Measurements from ENCODE around the gene HSD17B8.

Gene HSD17B8

GRCh38 chr6:33165581-33166258 lies 38.7 kb upstream of the HSD17B8 start:
- no peak overlapping the region for H3K27ac ChIP-seq (ENCODE audit: low read depth in 2 of 2, low read length in 2 of 2)
- no peak overlapping the region for H3K9ac ChIP-seq (ENCODE audit: low read depth in 1 of 2, low read length in 2 of 2)

DNA sequence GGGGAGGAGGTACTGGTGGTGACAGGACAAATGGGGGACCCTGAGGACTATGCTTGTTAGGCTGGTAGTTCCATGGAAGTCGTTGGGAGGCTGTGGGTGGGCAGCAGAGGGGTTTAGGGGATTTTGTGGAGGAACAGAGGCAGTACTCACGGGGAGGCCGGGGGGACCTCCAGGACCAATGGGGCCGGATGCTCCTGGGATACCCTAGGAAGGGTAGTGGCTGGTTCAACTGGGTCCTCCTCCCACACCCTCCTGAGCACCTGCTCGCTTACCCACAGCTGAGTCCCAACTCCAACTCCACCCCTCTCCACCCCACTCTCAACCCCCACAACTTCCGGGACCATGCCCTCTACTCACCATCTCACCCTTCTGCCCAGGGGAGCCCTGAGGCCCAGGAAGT lies 38.1 kb upstream of the HSD17B8 start:
- no peaks in the 10 kb centered on the region for H3K9me3 ChIP-seq (ENCODE audit: control insufficient read depth in 2 of 2, low read length in 2 of 2)

More at GRCh38 chr6:33165581-33166258, 38.7 kb upstream of the HSD17B8 start:
- Histone ChIP-seq H3K4me1 (ENCODE audit: control insufficient read depth in 2 of 2, insufficient read depth in 2 of 2, low read length in 2 of 2) (peaks cover 11 to 12% of the 10 kb centered on the region in 2 donors), H3K4me3 (ENCODE audit: low read length in 2 of 2) (no peak overlapping the region), H3K27me3 (ENCODE audit: control insufficient read depth in 2 of 2, insufficient read depth in 2 of 2, low read length in 2 of 2) (peaks cover 0 to 2% of the 10 kb centered on the region in 2 donors), H3K9me3 (ENCODE audit: control insufficient read depth in 2 of 2, low read length in 2 of 2) (no peaks in the 10 kb centered on the region), H3K36me3 (ENCODE audit: control insufficient read depth in 2 of 2, insufficient read depth in 2 of 2, low read length in 2 of 2) (no peaks in the 10 kb centered on the region)

GRCh38 chr6:33166811-33167210 lies 37.6 kb upstream of the HSD17B8 start:
- H3K9me3 ChIP-seq (ENCODE audit: control insufficient read depth in 2 of 2, low read length in 2 of 2): no peaks in the 10 kb centered on the region
- no peak overlapping the region for H3K4me3 ChIP-seq (ENCODE audit: low read length in 2 of 2)
- H3K36me3 ChIP-seq (ENCODE audit: control insufficient read depth in 2 of 2, insufficient read depth in 2 of 2, low read length in 2 of 2): no peaks in the 10 kb centered on the region
- H3K9ac ChIP-seq (ENCODE audit: low read depth in 1 of 2, low read length in 2 of 2): no peak overlapping the region
- peaks cover 2 to 4% of the 10 kb centered on the region in 2 donors for H3K4me1 ChIP-seq (ENCODE audit: control insufficient read depth in 2 of 2, insufficient read depth in 2 of 2, low read length in 2 of 2)
- H3K27ac ChIP-seq (ENCODE audit: low read depth in 2 of 2, low read length in 2 of 2): no peak overlapping the region
- peaks cover 0 to 2% of the 10 kb centered on the region in 2 donors for H3K27me3 ChIP-seq (ENCODE audit: control insufficient read depth in 2 of 2, insufficient read depth in 2 of 2, low read length in 2 of 2)

More for the DNA sequence above, 38.1 kb upstream of the HSD17B8 start:
- H3K4me1 ChIP-seq (ENCODE audit: control insufficient read depth in 2 of 2, insufficient read depth in 2 of 2, low read length in 2 of 2): peaks cover 7% of the 10 kb centered on the region in 2 donors
- H3K4me3 ChIP-seq (ENCODE audit: low read length in 2 of 2): no peak overlapping the region
- no peaks in the 10 kb centered on the region for H3K36me3 ChIP-seq (ENCODE audit: control insufficient read depth in 2 of 2, insufficient read depth in 2 of 2, low read length in 2 of 2)
- peaks cover 0 to 2% of the 10 kb centered on the region in 2 donors for H3K27me3 ChIP-seq (ENCODE audit: control insufficient read depth in 2 of 2, insufficient read depth in 2 of 2, low read length in 2 of 2)
- H3K9ac ChIP-seq (ENCODE audit: low read depth in 1 of 2, low read length in 2 of 2): no peak overlapping the region
- no peak overlapping the region for H3K27ac ChIP-seq (ENCODE audit: low read depth in 2 of 2, low read length in 2 of 2)

GRCh38 chr6:33167374-33168283 lies 36.8 kb upstream of the HSD17B8 start:
- Histone ChIP-seq H3K36me3 (ENCODE audit: control insufficient read depth in 2 of 2, insufficient read depth in 2 of 2, low read length in 2 of 2) (no peaks in the 10 kb centered on the region), H3K9ac (ENCODE audit: low read depth in 1 of 2, low read length in 2 of 2) (no peak overlapping the region), H3K4me3 (ENCODE audit: low read length in 2 of 2) (no peak overlapping the region), H3K27me3 (ENCODE audit: control insufficient read depth in 2 of 2, insufficient read depth in 2 of 2, low read length in 2 of 2) (peaks cover 0 to 2% of the 10 kb centered on the region in 2 donors), H3K4me1 (ENCODE audit: control insufficient read depth in 2 of 2, insufficient read depth in 2 of 2, low read length in 2 of 2) (no peaks in the 10 kb centered on the region), H3K27ac (ENCODE audit: low read depth in 2 of 2, low read length in 2 of 2) (no peak overlapping the region), H3K9me3 (ENCODE audit: control insufficient read depth in 2 of 2, low read length in 2 of 2) (no peaks in the 10 kb centered on the region)

DNA sequence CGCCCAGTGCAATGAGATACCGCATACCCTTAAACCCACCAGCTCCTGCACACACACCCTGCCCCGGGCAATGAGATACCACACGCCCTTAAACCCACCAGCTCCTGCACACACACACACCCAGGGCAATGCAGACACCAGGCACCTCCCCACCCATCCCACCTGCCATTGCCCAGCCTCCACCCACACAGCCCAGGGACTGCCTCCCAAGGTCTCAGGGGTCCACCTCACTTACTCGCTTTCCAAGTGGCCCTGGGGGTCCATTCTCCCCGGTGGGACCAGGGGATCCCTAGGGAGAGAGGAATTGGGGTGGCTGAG lies 36.2 kb upstream of the HSD17B8 start:
- Histone ChIP-seq H3K36me3 (ENCODE audit: control insufficient read depth in 2 of 2, insufficient read depth in 2 of 2, low read length in 2 of 2) (no peaks in the 10 kb centered on the region), H3K9ac (ENCODE audit: low read depth in 1 of 2, low read length in 2 of 2) (no peak overlapping the region), H3K27me3 (ENCODE audit: control insufficient read depth in 2 of 2, insufficient read depth in 2 of 2, low read length in 2 of 2) (peaks cover 2% of the 10 kb centered on the region in 2 donors), H3K9me3 (ENCODE audit: control insufficient read depth in 2 of 2, low read length in 2 of 2) (no peaks in the 10 kb centered on the region), H3K4me3 (ENCODE audit: low read length in 2 of 2) (no peak overlapping the region), H3K4me1 (ENCODE audit: control insufficient read depth in 2 of 2, insufficient read depth in 2 of 2, low read length in 2 of 2) (no peaks in the 10 kb centered on the region), H3K27ac (ENCODE audit: low read depth in 2 of 2, low read length in 2 of 2) (no peak overlapping the region)

DNA sequence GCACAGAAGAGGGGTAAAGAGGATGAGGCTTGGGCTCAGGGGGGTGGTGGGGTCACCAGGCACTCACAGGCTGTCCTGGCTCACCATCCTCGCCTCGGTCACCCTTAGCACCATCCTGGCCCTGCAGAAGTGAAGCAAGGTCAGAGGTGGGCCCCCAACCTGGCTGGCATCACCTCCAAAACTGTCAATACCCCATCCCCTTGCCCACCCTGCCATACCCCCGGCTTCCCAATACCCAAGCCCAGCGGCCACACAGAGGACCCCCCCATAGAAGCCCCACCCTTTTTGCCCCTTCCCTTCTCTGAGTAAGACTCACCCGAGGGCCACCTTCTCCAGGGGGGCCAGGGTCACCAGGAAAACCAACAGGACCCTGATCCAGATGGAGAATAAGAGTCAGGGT lies 35.8 kb upstream of the HSD17B8 start:
- H3K27me3 ChIP-seq (ENCODE audit: control insufficient read depth in 2 of 2, insufficient read depth in 2 of 2, low read length in 2 of 2): peaks cover 2 to 6% of the 10 kb centered on the region in 2 donors
- H3K4me1 ChIP-seq (ENCODE audit: control insufficient read depth in 2 of 2, insufficient read depth in 2 of 2, low read length in 2 of 2): no peaks in the 10 kb centered on the region
- no peak overlapping the region for H3K9ac ChIP-seq (ENCODE audit: low read depth in 1 of 2, low read length in 2 of 2)
- H3K27ac ChIP-seq (ENCODE audit: low read depth in 2 of 2, low read length in 2 of 2): no peak overlapping the region
- H3K4me3 ChIP-seq (ENCODE audit: low read length in 2 of 2): no peak overlapping the region
- no peaks in the 10 kb centered on the region for H3K9me3 ChIP-seq (ENCODE audit: control insufficient read depth in 2 of 2, low read length in 2 of 2)
- no peaks in the 10 kb centered on the region for H3K36me3 ChIP-seq (ENCODE audit: control insufficient read depth in 2 of 2, insufficient read depth in 2 of 2, low read length in 2 of 2)

DNA sequence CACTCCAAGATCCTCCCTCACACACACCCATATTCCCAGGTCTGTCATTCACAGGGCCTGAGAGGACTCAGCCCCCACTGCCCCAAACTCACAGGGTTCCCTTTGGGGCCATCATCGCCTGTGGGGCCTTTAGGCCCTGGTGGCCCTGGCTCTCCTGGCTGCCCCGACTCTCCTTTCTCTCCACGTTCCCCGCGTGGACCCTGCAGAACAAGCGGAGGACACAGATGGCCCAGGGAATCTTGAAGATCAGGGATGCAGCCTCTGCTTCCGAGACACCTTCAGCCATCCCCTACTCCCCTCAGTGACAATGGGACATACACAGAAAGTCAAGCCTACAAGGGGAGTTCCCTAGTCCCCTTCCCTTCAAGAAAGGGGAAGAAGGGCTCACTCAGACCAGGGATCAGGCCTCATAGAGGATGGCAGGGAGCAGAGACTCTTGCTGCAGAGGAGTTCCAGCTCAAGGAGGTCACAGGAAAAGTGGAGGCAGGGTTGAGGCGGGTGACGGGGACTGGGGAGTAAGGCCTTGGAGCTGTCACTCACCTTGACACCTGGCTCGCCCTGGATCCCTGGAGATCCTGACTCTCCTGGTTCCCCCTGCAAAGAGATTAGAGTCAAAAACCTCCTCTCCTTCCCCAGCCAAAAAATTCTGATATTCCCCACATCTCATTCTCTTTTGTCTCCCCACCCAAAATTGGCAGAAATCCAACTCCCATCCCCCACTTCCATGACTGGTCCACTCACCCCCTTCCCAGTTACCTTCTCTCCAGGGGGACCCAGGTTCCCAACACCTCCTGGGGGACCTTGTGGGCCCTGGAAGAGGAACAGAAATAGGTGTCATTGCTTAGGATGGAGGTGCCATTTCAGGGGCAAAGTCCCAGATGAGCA lies 34.9 kb upstream of the HSD17B8 start:
- H3K9ac ChIP-seq (ENCODE audit: low read depth in 1 of 2, low read length in 2 of 2): no peak overlapping the region
- H3K4me3 ChIP-seq (ENCODE audit: low read length in 2 of 2): no peak overlapping the region
- peaks cover 0 to 6% of the 10 kb centered on the region in 2 donors for H3K27me3 ChIP-seq (ENCODE audit: control insufficient read depth in 2 of 2, insufficient read depth in 2 of 2, low read length in 2 of 2)
- H3K27ac ChIP-seq (ENCODE audit: low read depth in 2 of 2, low read length in 2 of 2): no peak overlapping the region
- no peaks in the 10 kb centered on the region for H3K36me3 ChIP-seq (ENCODE audit: control insufficient read depth in 2 of 2, insufficient read depth in 2 of 2, low read length in 2 of 2)
- H3K4me1 ChIP-seq (ENCODE audit: control insufficient read depth in 2 of 2, insufficient read depth in 2 of 2, low read length in 2 of 2): no peaks in the 10 kb centered on the region
- no peaks in the 10 kb centered on the region for H3K9me3 ChIP-seq (ENCODE audit: control insufficient read depth in 2 of 2, low read length in 2 of 2)

DNA sequence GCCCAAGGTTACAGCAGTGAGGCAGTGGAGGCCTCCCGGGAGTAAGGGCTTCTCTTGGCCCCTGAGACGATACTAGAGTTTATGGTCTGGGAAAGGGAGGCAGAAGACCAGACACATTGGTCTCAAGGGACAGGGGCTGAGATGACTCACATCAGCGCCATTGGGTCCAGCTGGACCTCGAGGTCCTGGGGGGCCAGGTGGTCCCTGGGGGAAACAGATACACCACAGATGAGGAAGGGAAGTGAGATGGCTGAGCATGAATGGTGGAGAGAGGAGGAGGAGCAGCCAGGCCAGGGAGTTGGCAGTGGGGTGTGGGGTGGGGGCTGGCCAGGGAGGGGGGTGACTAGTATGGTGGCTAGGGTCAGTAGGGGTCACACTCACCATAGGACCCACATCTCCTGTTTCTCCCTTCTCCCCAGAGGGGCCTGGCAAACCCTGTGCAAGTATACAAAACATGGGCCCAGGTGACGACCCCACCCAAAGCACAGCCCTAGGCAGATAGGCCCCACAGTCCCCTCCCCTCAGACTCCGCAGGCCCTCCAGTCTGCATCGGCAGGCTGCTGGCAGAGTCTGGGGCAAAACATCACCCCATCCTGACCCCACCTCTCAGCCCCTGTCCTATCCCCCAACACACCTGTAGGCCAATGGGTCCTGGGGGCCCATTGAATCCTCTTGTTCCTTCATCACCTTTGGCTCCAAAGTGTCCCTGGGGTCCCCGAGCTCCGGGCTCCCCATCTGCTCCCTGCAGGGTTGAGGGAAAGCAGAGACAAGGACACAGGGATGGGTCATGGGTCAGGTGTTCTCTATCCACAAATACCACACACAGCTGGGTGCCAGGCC lies 34.1 kb upstream of the HSD17B8 start:
- Histone ChIP-seq H3K9me3 (ENCODE audit: control insufficient read depth in 2 of 2, low read length in 2 of 2) (no peaks in the 10 kb centered on the region), H3K36me3 (ENCODE audit: control insufficient read depth in 2 of 2, insufficient read depth in 2 of 2, low read length in 2 of 2) (no peaks in the 10 kb centered on the region), H3K4me3 (ENCODE audit: low read length in 2 of 2) (no peak overlapping the region), H3K9ac (ENCODE audit: low read depth in 1 of 2, low read length in 2 of 2) (no peak overlapping the region), H3K4me1 (ENCODE audit: control insufficient read depth in 2 of 2, insufficient read depth in 2 of 2, low read length in 2 of 2) (no peaks in the 10 kb centered on the region), H3K27ac (ENCODE audit: low read depth in 2 of 2, low read length in 2 of 2) (no peak overlapping the region), H3K27me3 (ENCODE audit: control insufficient read depth in 2 of 2, insufficient read depth in 2 of 2, low read length in 2 of 2) (peaks cover 2 to 6% of the 10 kb centered on the region in 2 donors)

- Histone ChIP-seq H3K4me1 (ENCODE audit: control insufficient read depth in 2 of 2, insufficient read depth in 2 of 2, low read length in 2 of 2) (no peaks in the 10 kb centered on the region), H3K4me3 (ENCODE audit: low read length in 2 of 2) (no peak overlapping the region), H3K27ac (ENCODE audit: low read depth in 2 of 2, low read length in 2 of 2) (no peak overlapping the region), H3K9ac (ENCODE audit: low read depth in 1 of 2, low read length in 2 of 2) (no peak overlapping the region), H3K27me3 (ENCODE audit: control insufficient read depth in 2 of 2, insufficient read depth in 2 of 2, low read length in 2 of 2) (peaks cover 2 to 6% of the 10 kb centered on the region in 2 donors), H3K36me3 (ENCODE audit: control insufficient read depth in 2 of 2, insufficient read depth in 2 of 2, low read length in 2 of 2) (no peaks in the 10 kb centered on the region), H3K9me3 (ENCODE audit: control insufficient read depth in 2 of 2, low read length in 2 of 2) (no peaks in the 10 kb centered on the region)
Measured at GRCh38 chr6:33171016-33171879, 33.2 kb upstream of the HSD17B8 start.
